DND-41 (cell line): ENCODE measurements around the gene CERK.

Experiments
- ATAC-seq: fragments of 200-7000 bp; cut with Tn5 transposase; 3 replicates; pipeline ENCODE4 v1.9.1; 2021; ENCODE audit warnings: low read depth; ENCODE audit not compliant: insufficient read depth
- DNase-seq: peaks from one replicate; pipeline ENCODE4 v3.0.0-alpha.2; 2020
- H2AFZ ChIP-seq: 2 replicates; pipeline ENCODE4 v1.6.0; 2012; ENCODE audit warnings: low read depth, low read length
- H3K27ac ChIP-seq: 2 replicates; pipeline ENCODE4 v1.5.1; 2012; ENCODE audit warnings: low read length, inconsistent platforms
- H3K27me3 ChIP-seq: fragments of 200-600 bp; sonication (generic); 2 replicates; pipeline ENCODE4 v1.6.0; 2012; ENCODE audit warnings: low read length, mild to moderate bottlenecking, inconsistent platforms; ENCODE audit not compliant: insufficient read depth, poor library complexity
- H3K36me3 ChIP-seq: 2 replicates; pipeline ENCODE4 v1.5.1; 2012; ENCODE audit warnings: low read length, inconsistent platforms; ENCODE audit not compliant: insufficient read depth
- H3K4me1 ChIP-seq: 2 replicates; pipeline ENCODE4 v1.5.1; 2012; ENCODE audit warnings: mild to moderate bottlenecking, low read length; ENCODE audit not compliant: insufficient read depth
- H3K4me2 ChIP-seq: 2 replicates; pipeline ENCODE4 v1.6.0; 2012; ENCODE audit warnings: mild to moderate bottlenecking, moderate library complexity, low read length, inconsistent platforms; ENCODE audit not compliant: insufficient read depth
- H3K4me3 ChIP-seq, 2 experiments: fragments of 200-600 bp in 1 of 2; shearing (Covaris generic) in 1 of 2; 2 replicates each; pipeline ENCODE4 v1.5.1; 2012 to 2016; ENCODE audit warnings: inconsistent platforms in 2 of 2, low read length in 2 of 2, mild to moderate bottlenecking in 2 of 2, low read depth in 1 of 2, moderate library complexity in 1 of 2
- H3K79me2 ChIP-seq: 2 replicates; pipeline ENCODE4 v1.6.0; 2012; ENCODE audit warnings: low read length, inconsistent platforms; ENCODE audit not compliant: insufficient read depth
- H3K9ac ChIP-seq: 2 replicates; pipeline ENCODE4 v1.6.0; 2012; ENCODE audit warnings: low read depth, mild to moderate bottlenecking, inconsistent platforms, low read length, moderate library complexity
- H3K9me3 ChIP-seq: 2 replicates; pipeline ENCODE4 v1.5.1; 2012; ENCODE audit warnings: low read length, moderate library complexity, mild to moderate bottlenecking, inconsistent platforms; ENCODE audit not compliant: insufficient read depth, severe bottlenecking
- H4K20me1 ChIP-seq: 2 replicates; pipeline ENCODE4 v1.6.0; 2012; ENCODE audit warnings: low read length; ENCODE audit not compliant: insufficient read depth
- CTCF ChIP-seq: IDR thresholded peaks from 2 replicates; pipeline ENCODE4 v1.5.1; 2012; ENCODE audit warnings: borderline replicate concordance, low read length, moderate library complexity, mild to moderate bottlenecking; ENCODE audit not compliant: poor library complexity, severe bottlenecking; ENCODE audit errors: extremely low read depth
- EZH2 ChIP-seq: IDR thresholded peaks from 3 replicates; pipeline ENCODE4 v1.6.1; 2012; ENCODE audit warnings: borderline replicate concordance, low read depth, mild to moderate bottlenecking, moderate library complexity, low read length, inconsistent platforms; ENCODE audit not compliant: severe bottlenecking

The CERK gene

DNA sequence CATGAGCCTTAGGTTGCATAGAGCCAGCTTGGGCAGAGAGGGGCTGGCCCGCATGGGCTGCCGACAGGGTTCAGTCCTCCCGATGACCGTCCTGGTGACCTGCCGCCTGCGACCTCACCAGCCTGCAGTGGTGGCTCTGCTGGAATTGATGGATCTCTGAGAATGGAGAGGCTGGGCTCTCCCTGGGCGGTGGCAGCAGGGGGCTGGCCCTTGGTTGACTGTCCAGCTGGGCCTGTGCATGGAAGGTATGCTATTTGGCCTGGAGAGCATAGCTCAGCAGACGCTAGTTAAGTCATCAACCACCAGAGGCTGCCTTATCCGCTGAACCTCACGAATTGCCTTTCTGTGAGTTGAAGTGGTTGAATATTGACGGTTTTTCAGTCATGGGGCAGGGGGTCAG is 98.2 kb downstream of the CERK start:
- H4K20me1 ChIP-seq: peaks cover 65% of the 10 kb centered on the region
- no peak overlapping the region for H3K27ac ChIP-seq

GRCh38 chr22:46638601-46639431 is 99.2 kb downstream of the CERK start:
- no peaks in the 10 kb centered on the region for H3K9me3 ChIP-seq
- ATAC-seq (peak; percentile 24; the same call in 1 of the 3 replicates), DNase-seq (no peak)
- H3K4me3 ChIP-seq: no peak overlapping the region
- peaks cover 62% of the 10 kb centered on the region for H4K20me1 ChIP-seq
- H3K9ac ChIP-seq: no peak overlapping the region
- peak overlapping the region; percentile 46 for H3K27ac ChIP-seq
- no peak for TF ChIP-seq CTCF
- TF ChIP-seq EZH2: no peak
- no peak overlapping the region for H3K4me2 ChIP-seq
- no peaks in the 10 kb centered on the region for H3K27me3 ChIP-seq
- no peak overlapping the region for H2AFZ ChIP-seq
- H3K36me3 ChIP-seq: peaks cover 81% of the 10 kb centered on the region
- H3K79me2 ChIP-seq: peaks cover 89% of the 10 kb centered on the region
- no peaks in the 10 kb centered on the region for H3K4me1 ChIP-seq

More for the DNA sequence above, 98.2 kb downstream of the CERK start:
- H3K4me3 ChIP-seq: no peak overlapping the region
- H3K9ac ChIP-seq: no peak overlapping the region
- H3K79me2 ChIP-seq: peaks cover 91% of the 10 kb centered on the region
- no peak for DNase-seq
- no peak overlapping the region for H2AFZ ChIP-seq
- TF ChIP-seq CTCF: no peak
- H3K4me2 ChIP-seq: no peak overlapping the region
- H3K27me3 ChIP-seq: no peaks in the 10 kb centered on the region
- peaks cover 81% of the 10 kb centered on the region for H3K36me3 ChIP-seq
- H3K4me1 ChIP-seq: no peaks in the 10 kb centered on the region
- H3K9me3 ChIP-seq: no peaks in the 10 kb centered on the region
- no peak for ATAC-seq

DNA sequence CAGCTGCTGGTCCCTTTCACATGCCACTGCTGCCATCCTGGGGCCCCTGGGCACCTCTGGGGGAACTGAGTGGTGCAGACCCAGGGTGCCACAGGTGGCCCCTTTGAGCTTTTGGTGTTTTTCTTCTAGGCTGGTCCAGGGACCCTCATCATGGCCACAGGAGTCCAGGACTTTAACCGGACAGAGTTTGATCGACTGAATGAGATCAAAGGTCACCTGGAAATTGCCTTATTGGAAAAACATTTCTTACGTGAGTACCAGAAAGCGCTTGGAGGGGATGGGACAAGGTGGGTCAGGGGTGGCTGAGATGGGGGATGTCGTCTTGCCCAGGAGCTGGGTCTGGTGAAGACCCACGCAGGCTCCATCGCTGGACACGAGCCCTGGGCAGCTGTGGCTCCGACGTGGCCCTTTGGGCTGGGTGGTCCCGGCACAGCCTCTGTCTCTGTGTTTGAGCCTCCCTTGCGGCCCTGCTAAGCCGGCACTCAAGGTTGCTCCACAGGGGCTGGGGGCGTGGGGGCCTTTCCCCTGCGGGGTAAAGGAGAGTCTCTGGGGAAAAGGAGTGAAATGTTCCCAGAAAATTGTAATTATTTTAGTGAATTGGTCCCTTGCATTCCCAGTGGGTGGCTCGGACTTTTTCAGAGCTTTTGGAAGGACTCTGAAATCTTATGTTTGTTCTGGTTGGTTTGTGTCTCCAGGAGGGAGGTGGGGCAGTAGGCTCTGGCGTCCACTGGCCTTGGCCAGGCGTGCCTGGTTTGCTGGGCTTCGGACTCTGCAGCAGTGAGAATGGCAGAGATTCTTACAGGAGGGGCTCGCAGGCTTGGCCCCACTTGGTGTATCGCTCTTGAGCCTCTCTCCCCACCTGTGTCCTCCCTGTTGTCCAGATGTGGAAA is 100.1 kb downstream of the CERK start:
- Histone ChIP-seq H2AFZ (no peak overlapping the region), H3K27ac (peak overlapping the region; percentile 46), H4K20me1 (peaks cover 60% of the 10 kb centered on the region), H3K27me3 (no peaks in the 10 kb centered on the region), H3K9me3 (no peaks in the 10 kb centered on the region), H3K4me2 (no peak overlapping the region), H3K79me2 (peaks cover 89% of the 10 kb centered on the region), H3K9ac (no peak overlapping the region), H3K4me3 (no peak overlapping the region), H3K4me1 (no peaks in the 10 kb centered on the region), H3K36me3 (peaks cover 83% of the 10 kb centered on the region)
- DNase-seq: no peak
- no peak for ATAC-seq
- TF ChIP-seq EZH2: no peak
- no peak for TF ChIP-seq CTCF
